Measurements from ENCODE around the gene PCED1A. TPM values are rescaled to one million over a fixed set of nuclear protein-coding genes. Genes with fewer than 3 reads are reported as not detected.
"Not testable (repeated sequence)": the region's sequence is repeated elsewhere in the genome, so short reads cannot be mapped to it uniquely, and the experiment has no call there.

Gene PCED1A
- total and polyA plus RNA-seq, 2 of the 8 experiments (the other 6 are each of a cell fraction or from before 2014, with no cell fraction given) = 13.4 to 18.9 TPM

DNA sequence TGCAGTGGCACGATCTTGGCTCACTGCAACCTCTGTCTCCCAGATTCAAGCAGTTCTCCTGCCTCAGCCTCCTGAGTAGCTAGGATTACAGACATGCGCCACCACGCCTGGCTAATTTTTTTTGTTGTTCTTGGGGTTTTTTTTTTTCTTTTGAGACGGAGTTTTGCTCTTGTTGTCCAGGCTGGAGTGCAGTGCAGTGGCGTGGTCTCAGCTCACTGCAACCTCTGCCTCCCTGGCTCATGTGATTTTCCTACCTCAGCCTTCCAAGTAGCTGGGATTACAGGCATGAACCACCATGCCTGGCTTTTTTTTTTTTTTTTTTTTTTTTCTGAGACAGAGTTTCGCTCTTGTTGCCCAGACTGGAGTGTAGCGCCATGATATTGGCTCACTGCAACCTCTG lies 9.2 kb downstream of the PCED1A start:
- H3K4me3 ChIP-seq (ENCODE audit: extremely low read depth in 1 of 4, insufficient read depth in 2 of 4, low read depth in 3 of 4, low read length in 4 of 4); H3K9me3 ChIP-seq (ENCODE audit: insufficient read depth in 2 of 2, low read depth in 1 of 2, low read length in 1 of 2); DNase-seq (ENCODE audit: low read depth in 1 of 2, low spot score in 2 of 2); CTCF ChIA-PET (ENCODE audit: partially characterized antibody); H4K91ac ChIP-seq (replicated peaks; ENCODE audit: insufficient read length, low read length); H2BK20ac ChIP-seq (ENCODE audit: low read length); H3K4ac ChIP-seq (replicated peaks; ENCODE audit: insufficient read length, low read depth, low read length); H3K56ac ChIP-seq (replicated peaks; ENCODE audit: insufficient read length, low read depth, low read length); FAIRE-seq; H3K79me2 ChIP-seq (ENCODE audit: control insufficient read depth in 1 of 2, insufficient read depth in 2 of 2, low read length in 2 of 2); H2BK120ac ChIP-seq (replicated peaks; ENCODE audit: low read depth, low read length); H2BK5ac ChIP-seq (ENCODE audit: low read depth, low read length); POLR2A ChIA-PET (ENCODE audit: partially characterized antibody); H3K18ac ChIP-seq (ENCODE audit: extremely low read depth, low read length); H3K14ac ChIP-seq (ENCODE audit: insufficient read length); H3K36me3 ChIP-seq (ENCODE audit: control insufficient read depth in 2 of 4, insufficient read depth in 4 of 4, low read length in 3 of 4); H2AFZ ChIP-seq (ENCODE audit: low read length); H3K9ac ChIP-seq (replicated peaks in 1 of 4; ENCODE audit: extremely low read depth in 1 of 4, low read depth in 3 of 4, low read length in 3 of 4); H4K5ac ChIP-seq (ENCODE audit: insufficient read length, low read depth, low read length); H3K27ac ChIP-seq (ENCODE audit: low read depth, low read length); H3K79me1 ChIP-seq (ENCODE audit: low read depth, low read length); H2BK12ac ChIP-seq (ENCODE audit: low read depth, low read length); H3K23me2 ChIP-seq (ENCODE audit: low read depth, low read length); H3K4me2 ChIP-seq (ENCODE audit: insufficient read depth in 1 of 2, low read depth in 2 of 2, low read length in 2 of 2); H4K20me1 ChIP-seq (replicated peaks in 1 of 2; ENCODE audit: control insufficient read depth in 1 of 2, insufficient read depth in 2 of 2, low read length in 2 of 2); H2BK15ac ChIP-seq (ENCODE audit: low read length); H3K23ac ChIP-seq (ENCODE audit: insufficient read length); H3K27me3 ChIP-seq (replicated peaks in 1 of 4; ENCODE audit: control insufficient read depth in 3 of 4, extremely low read depth in 1 of 4, insufficient read depth in 3 of 4, low read length in 3 of 4); H3K4me1 ChIP-seq (replicated peaks in 1 of 4; ENCODE audit: control insufficient read depth in 3 of 4, insufficient read depth in 4 of 4, low read length in 3 of 4); H2AK5ac ChIP-seq (ENCODE audit: low read depth, low read length); H4K8ac ChIP-seq (ENCODE audit: extremely low read depth, insufficient read depth, low read length): not testable (repeated sequence)
- WGBS, 2 experiments (ENCODE audit: extremely low coverage in 1 of 2, insufficient coverage in 1 of 2, insufficient read length in 1 of 2, insufficient replicate concordance in 2 of 2, low coverage in 1 of 2, low lambda C conversion rate in 2 of 2, missing lambda C conversion rate in 1 of 2) = 82% methylated on average over 2 of the region's 7 CpGs; no CpG with 5 or more reads in 1 of the 2 experiments

Data from H1 (cell line).